ENCODE data around the gene PIGU.

Gene PIGU

DNA sequence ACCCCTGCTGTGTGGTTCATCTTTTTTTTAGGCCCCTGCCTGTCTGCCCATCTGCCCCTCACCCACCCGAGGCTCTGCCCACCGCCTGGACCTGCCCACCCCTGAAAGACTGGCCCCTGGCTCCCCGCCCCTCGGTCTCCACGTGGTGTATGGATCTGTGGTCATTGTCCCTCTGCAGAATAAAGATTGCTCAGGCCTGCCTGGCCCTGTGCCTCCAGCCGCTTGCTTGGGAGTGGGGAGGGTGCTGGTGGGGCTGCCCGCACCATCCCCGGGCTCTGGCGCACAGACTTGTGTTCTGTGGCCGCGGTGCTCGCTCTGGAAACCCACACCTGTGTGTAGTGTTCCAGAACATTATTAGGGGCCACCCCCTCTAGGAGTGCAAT, 116.8 kb downstream of the PIGU start:
- Histone ChIP-seq H3K9ac (ENCODE audit: low read length) (no peak overlapping the region), H3K4me3 (ENCODE audit: low read length) (no peak overlapping the region)

GRCh38 chr20:34559311-34560140, 117.4 kb downstream of the PIGU start:
- Histone ChIP-seq H3K36me3 (ENCODE audit: control insufficient read depth, insufficient read depth, low read length) (no peaks in the 10 kb centered on the region), H3K4me3 (ENCODE audit: low read length) (peak overlapping the region; percentile 1), H3K9ac (ENCODE audit: low read length) (no peak overlapping the region), H3K4me1 (ENCODE audit: control insufficient read depth, insufficient read depth, low read length) (no peaks in the 10 kb centered on the region), H3K27me3 (ENCODE audit: control insufficient read depth, insufficient read depth, low read length) (no peaks in the 10 kb centered on the region), H3K27ac (ENCODE audit: low read depth, low read length) (peak overlapping the region; percentile 90)

More for the DNA sequence above, 116.8 kb downstream of the PIGU start:
- no peaks in the 10 kb centered on the region for H3K27me3 ChIP-seq (ENCODE audit: control insufficient read depth, insufficient read depth, low read length)
- H3K27ac ChIP-seq (ENCODE audit: low read depth, low read length), result no peak overlapping the region
- no peaks in the 10 kb centered on the region for H3K4me1 ChIP-seq (ENCODE audit: control insufficient read depth, insufficient read depth, low read length)
- H3K36me3 ChIP-seq (ENCODE audit: control insufficient read depth, insufficient read depth, low read length), result no peaks in the 10 kb centered on the region

DNA sequence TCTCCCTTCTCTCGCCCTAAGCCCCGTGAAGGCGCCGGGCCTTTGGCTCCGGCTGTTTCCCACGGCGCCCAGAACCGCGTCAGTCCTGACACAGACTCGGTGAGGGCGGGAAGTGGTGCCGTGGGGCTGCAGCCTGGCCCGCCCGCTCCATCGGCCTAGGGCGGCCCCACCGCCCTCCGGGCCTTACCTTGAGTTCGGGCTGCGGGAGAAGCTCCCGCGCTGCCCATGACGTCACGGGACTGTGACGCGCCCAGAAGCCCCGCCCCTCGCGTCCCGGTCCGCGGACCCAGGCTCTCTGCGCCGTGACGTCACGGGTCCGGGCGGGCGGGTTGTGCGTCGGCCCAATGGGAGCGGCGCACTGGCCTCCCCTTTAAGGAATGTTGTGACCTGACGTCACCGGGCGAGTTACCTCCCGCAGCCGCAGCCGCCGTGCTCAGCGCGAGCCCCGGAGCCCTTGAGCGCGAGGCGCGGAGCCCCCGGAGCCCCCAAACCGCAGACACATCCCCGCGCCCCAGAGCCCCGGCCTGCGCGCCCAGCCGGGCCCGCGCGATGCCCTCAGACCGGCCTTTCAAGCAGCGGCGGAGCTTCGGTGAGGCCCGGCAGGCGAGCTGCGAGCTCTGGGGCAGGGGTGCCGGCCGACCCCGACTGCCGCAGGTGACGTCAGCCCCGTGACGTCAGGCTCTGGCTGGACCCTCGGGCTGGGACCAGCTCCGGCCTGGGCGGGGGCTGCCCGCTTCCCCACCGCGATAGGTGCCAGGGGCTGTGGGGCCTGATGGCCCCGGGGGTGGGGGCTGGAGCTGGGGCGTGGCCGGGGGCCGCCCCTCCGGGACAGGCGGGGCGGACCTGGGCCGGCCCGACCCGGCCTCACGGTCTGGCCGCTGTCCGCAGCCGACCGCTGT, 118.3 kb downstream of the PIGU start, which contains the start of gene MAP1LC3A:
TSS of gene MAP1LC3A (plus strand) at position 399 of the 899 bp plus-strand sequence. CDS start at position 550, 151 bp downstream.
- peak within 1 kb of the TSS; percentile 66 for H3K9ac ChIP-seq (ENCODE audit: low read length)
- no peaks in the 10 kb centered on the region for H3K4me1 ChIP-seq (ENCODE audit: control insufficient read depth, insufficient read depth, low read length)
- H3K4me3 ChIP-seq (ENCODE audit: low read length), result peak within 1 kb of the TSS; percentile 81
- peak within 1 kb of the TSS; percentile 90 for H3K27ac ChIP-seq (ENCODE audit: low read depth, low read length)
- no peaks in the 10 kb centered on the region for H3K36me3 ChIP-seq (ENCODE audit: control insufficient read depth, insufficient read depth, low read length)
- H3K27me3 ChIP-seq (ENCODE audit: control insufficient read depth, insufficient read depth, low read length), result no peaks in the 10 kb centered on the region

- Histone ChIP-seq H3K4me3 (ENCODE audit: low read length) (peak overlapping the region; percentile 81), H3K27ac (ENCODE audit: low read depth, low read length) (peak overlapping the region; percentile 81), H3K9ac (ENCODE audit: low read length) (peak overlapping the region; percentile 66), H3K36me3 (ENCODE audit: control insufficient read depth, insufficient read depth, low read length) (no peaks in the 10 kb centered on the region), H3K4me1 (ENCODE audit: control insufficient read depth, insufficient read depth, low read length) (no peaks in the 10 kb centered on the region), H3K27me3 (ENCODE audit: control insufficient read depth, insufficient read depth, low read length) (no peaks in the 10 kb centered on the region)
Observed at GRCh38 chr20:34557936-34558319, 119.0 kb downstream of the PIGU start.

DNA sequence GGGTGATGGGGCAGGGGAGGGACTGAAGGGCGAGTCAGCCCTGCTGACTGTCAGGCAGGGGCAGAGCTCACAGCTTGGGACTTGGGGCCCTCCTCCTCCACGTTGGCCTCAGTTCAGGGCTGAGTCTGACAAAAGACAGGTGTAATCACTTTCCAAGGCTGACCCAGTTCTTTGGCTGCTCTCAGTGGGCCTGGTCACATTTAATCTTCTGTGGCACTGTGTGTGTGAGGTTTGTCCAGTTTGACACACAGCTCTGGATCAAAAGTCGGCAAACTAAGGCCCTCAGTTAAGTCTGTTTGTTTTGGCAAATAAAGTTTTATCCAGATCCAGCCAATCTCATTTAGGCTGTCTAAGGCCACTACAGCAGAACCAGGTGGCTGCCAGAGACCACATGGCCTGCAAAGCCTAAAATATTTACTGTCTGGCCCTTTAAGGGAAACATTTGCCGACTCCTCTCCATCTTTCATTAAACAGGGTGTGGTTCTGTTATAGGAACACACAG, 123.5 kb downstream of the PIGU start:
- Histone ChIP-seq H3K36me3 (ENCODE audit: control insufficient read depth, insufficient read depth, low read length) (no peaks in the 10 kb centered on the region), H3K27ac (ENCODE audit: low read depth, low read length) (peak overlapping the region; percentile 8), H3K4me1 (ENCODE audit: control insufficient read depth, insufficient read depth, low read length) (no peaks in the 10 kb centered on the region), H3K27me3 (ENCODE audit: control insufficient read depth, insufficient read depth, low read length) (no peaks in the 10 kb centered on the region), H3K4me3 (ENCODE audit: low read length) (no peak overlapping the region), H3K9ac (ENCODE audit: low read length) (no peak overlapping the region)

DNA sequence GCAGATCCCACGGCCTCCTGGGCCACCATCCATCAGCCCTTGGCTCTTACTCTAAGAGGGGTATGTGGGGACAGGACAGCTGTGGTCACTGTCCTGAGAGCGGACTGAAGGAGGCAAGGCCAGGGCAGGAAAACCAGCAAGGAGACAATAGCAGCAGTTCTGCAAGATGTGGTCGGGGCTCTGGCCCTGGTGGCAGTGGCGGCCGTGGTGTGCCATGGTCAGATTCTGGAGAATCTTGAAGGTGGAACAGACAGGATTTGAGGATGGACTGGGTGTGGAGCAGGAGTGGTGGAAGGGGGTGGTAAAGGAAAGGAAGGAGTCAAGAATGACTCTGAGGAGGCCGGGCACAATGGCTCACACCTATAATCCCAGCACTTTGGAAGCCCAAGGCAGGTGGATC, 124.3 kb downstream of the PIGU start:
- Histone ChIP-seq H3K4me1 (ENCODE audit: control insufficient read depth, insufficient read depth, low read length) (no peaks in the 10 kb centered on the region), H3K27me3 (ENCODE audit: control insufficient read depth, insufficient read depth, low read length) (no peaks in the 10 kb centered on the region), H3K4me3 (ENCODE audit: low read length) (no peak overlapping the region), H3K27ac (ENCODE audit: low read depth, low read length) (no peak overlapping the region), H3K36me3 (ENCODE audit: control insufficient read depth, insufficient read depth, low read length) (no peaks in the 10 kb centered on the region), H3K9ac (ENCODE audit: low read length) (no peak overlapping the region)

GRCh38 chr20:34549929-34550305, 127.0 kb downstream of the PIGU start:
- Histone ChIP-seq H3K4me1 (ENCODE audit: control insufficient read depth, insufficient read depth, low read length) (no peaks in the 10 kb centered on the region), H3K27me3 (ENCODE audit: control insufficient read depth, insufficient read depth, low read length) (no peaks in the 10 kb centered on the region), H3K36me3 (ENCODE audit: control insufficient read depth, insufficient read depth, low read length) (no peaks in the 10 kb centered on the region), H3K27ac (ENCODE audit: low read depth, low read length) (no peak overlapping the region), H3K9ac (ENCODE audit: low read length) (no peak overlapping the region), H3K4me3 (ENCODE audit: low read length) (no peak overlapping the region)

- H3K4me3 ChIP-seq (ENCODE audit: low read length), result no peak overlapping the region
- H3K4me1 ChIP-seq (ENCODE audit: control insufficient read depth, insufficient read depth, low read length), result no peaks in the 10 kb centered on the region
- no peaks in the 10 kb centered on the region for H3K27me3 ChIP-seq (ENCODE audit: control insufficient read depth, insufficient read depth, low read length)
- H3K9ac ChIP-seq (ENCODE audit: low read length), result no peak overlapping the region
- H3K27ac ChIP-seq (ENCODE audit: low read depth, low read length), result no peak overlapping the region
- no peaks in the 10 kb centered on the region for H3K36me3 ChIP-seq (ENCODE audit: control insufficient read depth, insufficient read depth, low read length)
Observed at GRCh38 chr20:34549291-34549928, 127.5 kb downstream of the PIGU start.

DNA sequence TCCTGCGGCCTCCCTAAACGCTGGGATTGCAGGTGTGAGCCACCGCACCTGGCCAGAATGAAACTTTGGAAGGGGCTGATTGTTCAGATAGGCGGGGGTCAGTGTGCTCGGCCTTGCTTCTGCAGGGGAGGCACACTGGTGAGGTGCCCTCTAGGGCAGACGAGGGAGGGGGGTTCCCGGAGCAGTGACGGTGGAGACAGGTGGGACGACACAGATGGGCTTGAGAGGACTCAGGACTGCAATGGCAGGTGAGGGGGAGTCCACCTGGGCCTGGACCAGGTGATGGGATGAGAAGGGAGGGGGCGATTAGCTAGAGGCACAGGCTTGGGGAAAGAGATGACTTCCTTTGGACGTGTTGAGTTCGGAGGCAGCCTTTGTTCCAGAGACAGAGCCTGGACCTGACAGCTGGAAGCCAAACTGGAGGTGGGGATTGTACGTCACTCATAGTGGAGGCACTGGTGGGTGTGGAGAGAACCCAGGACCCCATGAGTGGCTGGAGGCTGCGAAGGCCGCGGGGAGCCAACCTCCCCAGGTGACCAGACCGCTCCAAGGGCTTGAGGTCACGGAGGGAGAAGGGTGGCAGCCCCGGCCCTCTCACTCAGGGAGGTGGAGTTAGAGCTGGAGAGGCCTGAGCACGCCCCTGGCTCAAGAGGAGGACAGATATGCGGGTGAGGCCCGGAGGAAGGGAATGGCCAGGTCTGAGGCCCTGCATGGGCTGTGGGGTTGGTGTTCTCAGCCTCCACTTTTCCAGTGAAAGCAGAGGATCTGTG, 128.9 kb downstream of the PIGU start:
- Histone ChIP-seq H3K4me3 (ENCODE audit: low read length) (no peak overlapping the region), H3K27ac (ENCODE audit: low read depth, low read length) (no peak overlapping the region), H3K27me3 (ENCODE audit: control insufficient read depth, insufficient read depth, low read length) (no peaks in the 10 kb centered on the region), H3K9ac (ENCODE audit: low read length) (no peak overlapping the region), H3K36me3 (ENCODE audit: control insufficient read depth, insufficient read depth, low read length) (no peaks in the 10 kb centered on the region), H3K4me1 (ENCODE audit: control insufficient read depth, insufficient read depth, low read length) (no peaks in the 10 kb centered on the region)

DNA sequence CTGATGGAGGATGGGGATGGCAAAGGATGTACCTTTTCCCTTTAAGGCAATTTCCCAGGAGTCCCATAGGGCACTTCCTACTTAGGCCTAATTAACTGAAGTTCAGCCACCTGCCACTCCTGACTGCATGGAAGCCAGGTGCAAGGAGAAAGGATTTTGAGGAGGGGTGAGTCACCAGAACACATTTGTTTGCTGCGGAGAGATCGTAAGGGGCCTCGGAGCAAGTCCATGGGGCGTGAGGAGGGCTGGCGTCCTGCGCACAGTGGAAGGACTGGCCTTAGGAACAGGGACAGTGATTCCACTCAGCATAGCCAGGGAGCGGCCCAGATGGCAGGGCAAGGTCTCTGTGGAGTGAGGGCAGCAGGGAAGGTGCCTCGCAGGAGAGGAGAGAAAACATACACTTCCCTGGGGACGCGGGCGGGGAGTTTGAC, 130.1 kb downstream of the PIGU start:
- no peaks in the 10 kb centered on the region for H3K36me3 ChIP-seq (ENCODE audit: control insufficient read depth, insufficient read depth, low read length)
- no peak overlapping the region for H3K9ac ChIP-seq (ENCODE audit: low read length)
- no peaks in the 10 kb centered on the region for H3K4me1 ChIP-seq (ENCODE audit: control insufficient read depth, insufficient read depth, low read length)
- H3K4me3 ChIP-seq (ENCODE audit: low read length), result peak overlapping the region; percentile 55
- H3K27me3 ChIP-seq (ENCODE audit: control insufficient read depth, insufficient read depth, low read length), result no peaks in the 10 kb centered on the region
- H3K27ac ChIP-seq (ENCODE audit: low read depth, low read length), result no peak overlapping the region

- no peaks in the 10 kb centered on the region for H3K27me3 ChIP-seq (ENCODE audit: control insufficient read depth, insufficient read depth, low read length)
- H3K36me3 ChIP-seq (ENCODE audit: control insufficient read depth, insufficient read depth, low read length), result peaks cover 10% of the 10 kb centered on the region
- no peak overlapping the region for H3K27ac ChIP-seq (ENCODE audit: low read depth, low read length)
- no peak overlapping the region for H3K9ac ChIP-seq (ENCODE audit: low read length)
- peak overlapping the region; percentile 30 for H3K4me3 ChIP-seq (ENCODE audit: low read length)
- H3K4me1 ChIP-seq (ENCODE audit: control insufficient read depth, insufficient read depth, low read length), result no peaks in the 10 kb centered on the region
Observed at GRCh38 chr20:34544109-34544796, 132.6 kb downstream of the PIGU start.
